MM.1S (cell line): ENCODE measurements around the gene SRF.

Source experiments
- DNase-seq: peaks from one replicate; pipeline ENCODE4 v3.0.0-alpha.2; 2015
- H2AFZ ChIP-seq: fragments of 300-600 bp; sonication (generic); 2 replicates; pipeline ENCODE4 v1.6.0; 2016; ENCODE audit warnings: antibody characterized with exemption, low read length
- H3F3A ChIP-seq: fragments of 300-600 bp; sonication (generic); 2 replicates; pipeline ENCODE4 v1.6.1; 2016; ENCODE audit warnings: mild to moderate bottlenecking, antibody characterized with exemption, low read length, moderate library complexity, mixed read lengths; ENCODE audit not compliant: insufficient read depth
- H3K27ac ChIP-seq: fragments of 300-600 bp; sonication (generic); 2 replicates; pipeline ENCODE4 v1.5.1; 2016; ENCODE audit warnings: mild to moderate bottlenecking, low read length
- H3K27me3 ChIP-seq: fragments of 300-600 bp; sonication (generic); replicated peaks from 2 replicates; pipeline ENCODE4 v1.6.0; 2016; ENCODE audit warnings: low read length; ENCODE audit not compliant: insufficient read depth
- H3K36me3 ChIP-seq: fragments of 300-600 bp; sonication (generic); replicated peaks from 2 replicates; pipeline ENCODE4 v1.6.1; 2016; ENCODE audit warnings: mild to moderate bottlenecking, low read length, mixed read lengths; ENCODE audit not compliant: insufficient read depth
- H3K4me1 ChIP-seq: fragments of 300-600 bp; sonication (generic); 2 replicates; pipeline ENCODE4 v1.6.1; 2016; ENCODE audit warnings: low read length, mixed read lengths
- H3K4me2 ChIP-seq: fragments of 300-600 bp; sonication (generic); 2 replicates; pipeline ENCODE4 v1.6.0; 2016; ENCODE audit warnings: low read depth, low read length
- H3K4me3 ChIP-seq: fragments of 300-600 bp; sonication (generic); 2 replicates; pipeline ENCODE4 v1.5.1; 2016; ENCODE audit warnings: low read length, mixed read lengths
- H3K79me2 ChIP-seq: fragments of 300-600 bp; sonication (generic); 2 replicates; pipeline ENCODE4 v1.6.1; 2016; ENCODE audit warnings: mixed run types, low read length, mixed read lengths
- H3K9ac ChIP-seq: fragments of 300-600 bp; sonication (generic); 2 replicates; pipeline ENCODE4 v1.6.1; 2016; ENCODE audit warnings: low read length, mixed read lengths
- H3K9me2 ChIP-seq: fragments of 300-600 bp; sonication (generic); replicated peaks from 2 replicates; pipeline ENCODE4 v1.6.1; 2016; ENCODE audit warnings: mild to moderate bottlenecking, low read length, mixed read lengths; ENCODE audit not compliant: insufficient read depth
- H3K9me3 ChIP-seq: fragments of 300-600 bp; sonication (generic); replicated peaks from 2 replicates; pipeline ENCODE4 v1.6.1; 2016; ENCODE audit warnings: mild to moderate bottlenecking, low read length, mixed read lengths; ENCODE audit not compliant: insufficient read depth
- H4K20me1 ChIP-seq: fragments of 300-600 bp; sonication (generic); 2 replicates; pipeline ENCODE4 v1.6.1; 2016; ENCODE audit warnings: mild to moderate bottlenecking, low read length, moderate library complexity, mixed read lengths; ENCODE audit not compliant: insufficient read depth
- EZH2 ChIP-seq: fragments of 300-600 bp; sonication (generic); optimal IDR thresholded peaks from 2 replicates; pipeline ENCODE3; 2017; ENCODE audit warnings: low read depth, mild to moderate bottlenecking, antibody characterized with exemption, low read length, mixed read lengths
- EZH2phosphoT487 ChIP-seq: fragments of 300-600 bp; sonication (generic); IDR thresholded peaks from 2 replicates; pipeline ENCODE4 v1.6.1; 2018; ENCODE audit warnings: antibody characterized with exemption, low read length
- TF ChIP-seq, protein P1 (sequence below): fragments of 300-600 bp; sonication (generic); IDR thresholded peaks from 2 replicates; pipeline ENCODE4 v1.5.1; 2016; ENCODE audit warnings: antibody characterized with exemption, low read length, mixed read lengths

The SRF gene

DNA sequence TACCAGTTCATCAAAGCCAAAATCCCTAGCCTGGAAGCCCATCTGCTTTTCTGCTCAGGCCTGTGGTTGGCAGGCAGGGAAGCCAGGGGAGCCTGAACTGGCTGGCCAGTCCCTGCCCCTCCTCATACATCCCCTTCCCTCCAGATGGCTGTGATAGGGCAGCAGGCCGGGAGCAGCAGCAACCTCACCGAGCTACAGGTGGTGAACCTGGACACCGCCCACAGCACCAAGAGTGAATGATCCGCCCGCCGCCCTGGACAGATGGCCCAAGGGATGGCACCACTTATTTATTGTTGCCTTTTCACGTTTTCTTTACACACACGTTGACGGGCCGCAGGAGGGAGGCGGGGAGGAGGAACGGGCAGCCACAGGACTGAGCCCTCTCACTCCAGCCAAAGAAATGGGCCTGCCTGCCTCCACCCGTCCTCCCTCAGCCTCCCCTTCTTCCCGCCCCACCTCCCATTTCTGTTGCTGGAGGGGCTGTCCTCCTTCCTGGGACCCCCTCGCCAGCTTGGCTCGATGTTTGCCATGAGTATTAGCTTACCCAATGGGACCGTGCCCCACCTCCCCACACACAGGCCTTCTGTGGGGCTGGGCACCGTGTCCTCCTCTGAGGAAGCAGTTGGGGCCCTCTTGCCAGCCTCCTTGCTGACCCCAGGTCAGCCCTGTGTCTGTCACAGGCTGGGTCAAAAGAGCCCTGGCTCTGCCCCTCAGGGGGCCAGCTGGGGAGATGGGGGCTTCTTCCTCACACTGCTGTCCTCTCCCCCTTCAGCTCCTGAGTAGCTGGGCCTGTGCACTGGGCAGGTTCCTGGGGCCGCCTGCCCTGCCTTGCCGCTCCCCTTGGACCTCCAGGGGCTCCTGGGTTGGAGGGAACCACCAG lies 8.1 kb downstream of the SRF start:
- TF ChIP-seq EZH2phosphoT487 (no peak), EZH2 (no peak)
- TF ChIP-seq, protein P1, sequence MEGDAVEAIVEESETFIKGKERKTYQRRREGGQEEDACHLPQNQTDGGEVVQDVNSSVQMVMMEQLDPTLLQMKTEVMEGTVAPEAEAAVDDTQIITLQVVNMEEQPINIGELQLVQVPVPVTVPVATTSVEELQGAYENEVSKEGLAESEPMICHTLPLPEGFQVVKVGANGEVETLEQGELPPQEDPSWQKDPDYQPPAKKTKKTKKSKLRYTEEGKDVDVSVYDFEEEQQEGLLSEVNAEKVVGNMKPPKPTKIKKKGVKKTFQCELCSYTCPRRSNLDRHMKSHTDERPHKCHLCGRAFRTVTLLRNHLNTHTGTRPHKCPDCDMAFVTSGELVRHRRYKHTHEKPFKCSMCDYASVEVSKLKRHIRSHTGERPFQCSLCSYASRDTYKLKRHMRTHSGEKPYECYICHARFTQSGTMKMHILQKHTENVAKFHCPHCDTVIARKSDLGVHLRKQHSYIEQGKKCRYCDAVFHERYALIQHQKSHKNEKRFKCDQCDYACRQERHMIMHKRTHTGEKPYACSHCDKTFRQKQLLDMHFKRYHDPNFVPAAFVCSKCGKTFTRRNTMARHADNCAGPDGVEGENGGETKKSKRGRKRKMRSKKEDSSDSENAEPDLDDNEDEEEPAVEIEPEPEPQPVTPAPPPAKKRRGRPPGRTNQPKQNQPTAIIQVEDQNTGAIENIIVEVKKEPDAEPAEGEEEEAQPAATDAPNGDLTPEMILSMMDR = no peak
- no peak for DNase-seq
- H3K27ac ChIP-seq = no peak overlapping the region
- H3K9me3 ChIP-seq = no peaks in the 10 kb centered on the region
- H4K20me1 ChIP-seq = no peaks in the 10 kb centered on the region
- no peak overlapping the region for H3K4me2 ChIP-seq
- no peaks in the 10 kb centered on the region for H3K27me3 ChIP-seq
- H3K9ac ChIP-seq = no peak overlapping the region
- H2AFZ ChIP-seq = no peak overlapping the region
- H3K9me2 ChIP-seq = no peaks in the 10 kb centered on the region
- H3K79me2 ChIP-seq = peaks cover 32% of the 10 kb centered on the region
- H3K4me1 ChIP-seq = peaks cover 16% of the 10 kb centered on the region
- H3K36me3 ChIP-seq = peaks cover 5% of the 10 kb centered on the region; the same call in 1 of the 2 replicates
- peaks cover 12% of the 10 kb centered on the region for H3F3A ChIP-seq
- H3K4me3 ChIP-seq = no peak overlapping the region

DNA sequence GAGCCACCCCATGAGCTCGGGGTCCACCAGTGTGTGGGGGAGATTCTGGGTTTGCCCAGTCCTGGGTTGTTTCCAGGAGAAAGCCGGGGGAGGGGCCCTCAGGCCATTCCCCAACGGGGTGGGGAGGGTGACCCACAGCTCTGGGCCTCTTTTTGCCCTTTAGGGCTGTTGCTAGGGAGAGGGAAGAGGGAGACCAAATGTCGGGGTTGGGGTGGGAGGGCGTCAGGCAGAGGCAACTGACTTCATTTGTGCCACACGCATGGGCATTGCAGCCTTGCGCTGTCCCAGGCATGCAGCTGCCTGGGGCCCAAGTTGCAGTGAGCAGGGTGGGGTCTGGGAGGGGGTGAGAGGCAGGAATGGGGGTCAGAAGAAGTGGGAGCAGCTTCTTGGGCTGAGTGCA lies 9.0 kb downstream of the SRF start:
- H3K79me2 ChIP-seq = peaks cover 36% of the 10 kb centered on the region
- H3K9me2 ChIP-seq = no peaks in the 10 kb centered on the region
- H2AFZ ChIP-seq = no peak overlapping the region
- no peak overlapping the region for H3K4me2 ChIP-seq
- TF ChIP-seq EZH2phosphoT487 (no peak), EZH2 (no peak)
- TF ChIP-seq, protein P1 = no peak
- H3K9ac ChIP-seq = no peak overlapping the region
- H3K27ac ChIP-seq = no peak overlapping the region
- peaks cover 13% of the 10 kb centered on the region for H3K4me1 ChIP-seq
- H3K4me3 ChIP-seq = no peak overlapping the region
- DNase-seq = no peak
- H3K9me3 ChIP-seq = no peaks in the 10 kb centered on the region
- H3K36me3 ChIP-seq = peaks cover 5% of the 10 kb centered on the region; the same call in 1 of the 2 replicates
- H3F3A ChIP-seq = peaks cover 8% of the 10 kb centered on the region
- H3K27me3 ChIP-seq = no peaks in the 10 kb centered on the region
- H4K20me1 ChIP-seq = no peaks in the 10 kb centered on the region

DNA sequence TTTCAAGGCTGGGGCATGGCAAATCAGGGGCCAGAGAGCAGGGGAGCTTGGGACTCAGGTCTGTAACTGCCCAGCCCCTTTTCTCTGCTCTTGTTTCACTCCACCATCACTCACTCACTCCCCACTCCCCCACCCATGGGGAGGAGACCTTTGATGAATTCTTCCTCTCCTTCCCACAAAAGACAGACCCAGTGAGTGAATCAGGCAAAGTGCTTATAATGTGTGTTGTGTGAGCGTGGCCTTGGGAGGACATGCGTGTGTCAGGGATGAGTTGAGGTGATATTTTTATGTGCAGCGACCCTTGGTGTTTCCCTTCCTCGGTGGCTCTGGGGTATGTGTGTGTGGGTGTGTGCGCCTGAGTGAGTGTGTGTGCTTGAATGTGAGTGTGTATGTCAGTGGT lies 9.9 kb downstream of the SRF start:
- peak overlapping the region; percentile 94 for H3K4me2 ChIP-seq
- H3K9me3 ChIP-seq = no peaks in the 10 kb centered on the region
- peaks cover 27% of the 10 kb centered on the region for H3K79me2 ChIP-seq
- H3K9me2 ChIP-seq = no peaks in the 10 kb centered on the region
- H3K9ac ChIP-seq = no peak overlapping the region
- TF ChIP-seq EZH2phosphoT487 = no peak
- TF ChIP-seq EZH2 = no peak
- TF ChIP-seq, protein P1 = no peak
- peaks cover 6% of the 10 kb centered on the region for H3F3A ChIP-seq
- no peak overlapping the region for H3K27ac ChIP-seq
- no peak overlapping the region for H3K4me3 ChIP-seq
- no peak for DNase-seq
- H2AFZ ChIP-seq = no peak overlapping the region
- H3K4me1 ChIP-seq = peaks cover 8% of the 10 kb centered on the region; the same call in 1 of the 2 replicates
- peaks cover 5% of the 10 kb centered on the region; the same call in 1 of the 2 replicates for H3K36me3 ChIP-seq
- H4K20me1 ChIP-seq = no peaks in the 10 kb centered on the region
- H3K27me3 ChIP-seq = no peaks in the 10 kb centered on the region
